ENCODE results near the gene DNM3.

GRCh38 chr1:172273647-172274396 is 432.5 kb downstream of the DNM3 start:
- TF ChIP-seq CTCF (IDR thresholded peaks at IDR 0.05) (no peak), POLR2A (IDR thresholded peaks at IDR 0.05) (no peak)

Measured in lower leg skin (tissue), 3 donors.